Epithelial cell of esophagus (primary cell): ENCODE results near the gene RAP1GDS1.

ENCODE experiments used
- DNase-seq: peaks from one replicate; pipeline ENCODE4 v3.0.0; 2010; ENCODE audit warnings: low read depth
- H3K4me3 ChIP-seq: 2 replicates; pipeline ENCODE4 v1.5.1; 2011; ENCODE audit warnings: mild to moderate bottlenecking, low read length, control low read depth
- CTCF ChIP-seq: IDR thresholded peaks from 2 replicates; pipeline ENCODE4 v1.5.1; 2011; ENCODE audit warnings: low read depth, mild to moderate bottlenecking, low read length, control low read depth, inconsistent platforms; ENCODE audit not compliant: insufficient read depth; ENCODE audit errors: missing control alignments

Gene RAP1GDS1

GRCh38 chr4:98261405-98262291, 464 bp downstream of the RAP1GDS1 start:
- H3K4me3 ChIP-seq: peak overlapping the region; percentile 91
- no peak for TF ChIP-seq CTCF
- DNase-seq: peak; percentile 80

GRCh38 chr4:98262431-98262830, 1.2 kb downstream of the RAP1GDS1 start:
- peak; percentile 18 for DNase-seq
- TF ChIP-seq CTCF: no peak
- peak overlapping the region; percentile 91 for H3K4me3 ChIP-seq

- H3K4me3 ChIP-seq: no peak overlapping the region
- no peak for TF ChIP-seq CTCF
Observed at GRCh38 chr4:98267498-98267897, 6.3 kb downstream of the RAP1GDS1 start.

GRCh38 chr4:98275145-98275544, 14.0 kb downstream of the RAP1GDS1 start:
- DNase-seq: no peak
- no peak overlapping the region for H3K4me3 ChIP-seq
- no peak for TF ChIP-seq CTCF

More at GRCh38 chr4:98267498-98267897, 6.3 kb downstream of the RAP1GDS1 start:
- no peak for DNase-seq

- DNase-seq: peak; percentile 21
- no peak overlapping the region for H3K4me3 ChIP-seq
- TF ChIP-seq CTCF: no peak
Observed at GRCh38 chr4:98283219-98284189, 22.3 kb downstream of the RAP1GDS1 start.

- no peak overlapping the region for H3K4me3 ChIP-seq
- peak; percentile 62 for DNase-seq
- no peak for TF ChIP-seq CTCF
Observed at GRCh38 chr4:98284640-98285046, 23.5 kb downstream of the RAP1GDS1 start.
